Measurements from ENCODE around the gene PIP5KL1. TPM values are rescaled to one million over a fixed set of nuclear protein-coding genes. Genes with fewer than 3 reads are reported as not detected.

PIP5KL1 gene
- total RNA-seq, 1 donor from 2014 or later = not detected

DNA sequence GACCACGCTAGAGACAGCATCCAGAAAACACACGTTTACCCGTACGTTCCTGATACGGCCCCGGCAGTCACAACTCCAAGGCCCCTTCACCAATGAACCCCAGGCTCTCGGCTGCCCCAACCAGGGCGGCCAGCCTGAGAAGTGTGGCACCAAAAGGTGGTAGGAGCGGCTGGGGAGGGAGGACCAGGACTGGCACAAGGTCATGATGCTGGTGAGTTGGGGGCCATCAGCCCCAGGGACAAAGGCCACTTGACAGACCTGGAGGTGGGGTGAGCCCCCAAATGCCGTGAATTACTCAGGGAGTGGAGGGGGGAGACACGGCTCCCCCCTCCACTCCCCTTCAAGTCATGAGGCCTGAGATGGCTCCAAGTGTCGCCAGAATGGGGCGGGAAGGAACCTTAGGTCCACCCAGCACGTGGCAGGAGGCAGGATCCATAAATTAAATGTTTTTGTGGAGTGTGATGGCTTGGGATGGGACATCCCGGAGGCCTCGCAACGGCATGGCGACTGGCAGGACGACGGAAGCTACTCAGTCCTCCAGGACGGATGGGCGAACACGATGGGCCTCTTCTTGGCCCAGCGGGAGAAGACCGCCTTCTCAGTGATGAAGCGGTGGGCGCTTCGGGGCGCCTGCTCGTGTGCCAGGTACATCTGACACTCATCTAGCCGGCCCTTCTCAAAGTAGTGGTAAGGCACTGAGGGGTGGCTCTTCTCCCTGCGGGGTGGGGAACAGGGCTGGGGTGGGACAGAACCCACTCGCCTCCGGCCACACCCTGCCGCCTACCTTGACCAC lies 22.5 kb downstream of the PIP5KL1 start:
- Histone ChIP-seq H3K36me3 (peaks cover 32 to 39% of the 10 kb centered on the region in 2 donors), H3K27me3 (no peaks in the 10 kb centered on the region), H3K27ac (peak overlapping the region; percentile 17 to 86), H3K4me1 (peaks cover 19 to 40% of the 10 kb centered on the region in 2 donors), H3K4me3 (no peak overlapping the region), H3K9me3 (no peaks in the 10 kb centered on the region)
- no peak for DNase-seq (ENCODE audit: low spot score in 2 of 2)
- TF ChIP-seq, protein P1, sequence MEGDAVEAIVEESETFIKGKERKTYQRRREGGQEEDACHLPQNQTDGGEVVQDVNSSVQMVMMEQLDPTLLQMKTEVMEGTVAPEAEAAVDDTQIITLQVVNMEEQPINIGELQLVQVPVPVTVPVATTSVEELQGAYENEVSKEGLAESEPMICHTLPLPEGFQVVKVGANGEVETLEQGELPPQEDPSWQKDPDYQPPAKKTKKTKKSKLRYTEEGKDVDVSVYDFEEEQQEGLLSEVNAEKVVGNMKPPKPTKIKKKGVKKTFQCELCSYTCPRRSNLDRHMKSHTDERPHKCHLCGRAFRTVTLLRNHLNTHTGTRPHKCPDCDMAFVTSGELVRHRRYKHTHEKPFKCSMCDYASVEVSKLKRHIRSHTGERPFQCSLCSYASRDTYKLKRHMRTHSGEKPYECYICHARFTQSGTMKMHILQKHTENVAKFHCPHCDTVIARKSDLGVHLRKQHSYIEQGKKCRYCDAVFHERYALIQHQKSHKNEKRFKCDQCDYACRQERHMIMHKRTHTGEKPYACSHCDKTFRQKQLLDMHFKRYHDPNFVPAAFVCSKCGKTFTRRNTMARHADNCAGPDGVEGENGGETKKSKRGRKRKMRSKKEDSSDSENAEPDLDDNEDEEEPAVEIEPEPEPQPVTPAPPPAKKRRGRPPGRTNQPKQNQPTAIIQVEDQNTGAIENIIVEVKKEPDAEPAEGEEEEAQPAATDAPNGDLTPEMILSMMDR (IDR thresholded peaks at IDR 0.05) = no peak
- intact Hi-C loops (cut with DNase I) = no loop called here

DNA sequence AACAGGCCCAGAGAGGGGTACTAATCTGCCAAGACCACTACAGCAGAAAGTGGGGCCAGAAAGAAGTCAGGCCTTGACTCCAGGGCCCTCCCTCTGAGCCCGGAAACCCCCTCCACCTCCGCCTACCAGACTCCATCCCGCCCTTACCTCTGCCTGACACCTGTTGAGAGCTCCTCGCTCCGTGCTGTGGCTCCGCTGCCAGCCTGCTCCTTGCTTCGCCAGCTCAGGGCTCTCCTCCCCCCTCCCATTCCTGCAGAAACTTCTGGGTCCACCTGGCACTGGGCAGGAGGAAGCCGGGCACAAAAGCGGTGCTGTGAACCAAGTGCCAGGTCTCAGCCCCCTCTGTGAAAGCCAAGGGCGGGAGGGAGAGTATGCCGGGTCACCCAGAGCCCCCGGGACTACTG lies 24.8 kb downstream of the PIP5KL1 start:
- Histone ChIP-seq H3K27me3 (no peaks in the 10 kb centered on the region), H3K4me1 (peaks cover 19 to 44% of the 10 kb centered on the region in 2 donors), H3K36me3 (peaks cover 16 to 19% of the 10 kb centered on the region in 2 donors), H3K9me3 (no peaks in the 10 kb centered on the region), H3K27ac (peak overlapping the region; percentile 86 to 88), H3K4me3 (peak overlapping the region; percentile 8 to 12)
- intact Hi-C loops (cut with DNase I) = no loop called here
- no peak for DNase-seq (ENCODE audit: low spot score in 2 of 2)
- TF ChIP-seq, protein P1 (IDR thresholded peaks at IDR 0.05) = no peak

DNA sequence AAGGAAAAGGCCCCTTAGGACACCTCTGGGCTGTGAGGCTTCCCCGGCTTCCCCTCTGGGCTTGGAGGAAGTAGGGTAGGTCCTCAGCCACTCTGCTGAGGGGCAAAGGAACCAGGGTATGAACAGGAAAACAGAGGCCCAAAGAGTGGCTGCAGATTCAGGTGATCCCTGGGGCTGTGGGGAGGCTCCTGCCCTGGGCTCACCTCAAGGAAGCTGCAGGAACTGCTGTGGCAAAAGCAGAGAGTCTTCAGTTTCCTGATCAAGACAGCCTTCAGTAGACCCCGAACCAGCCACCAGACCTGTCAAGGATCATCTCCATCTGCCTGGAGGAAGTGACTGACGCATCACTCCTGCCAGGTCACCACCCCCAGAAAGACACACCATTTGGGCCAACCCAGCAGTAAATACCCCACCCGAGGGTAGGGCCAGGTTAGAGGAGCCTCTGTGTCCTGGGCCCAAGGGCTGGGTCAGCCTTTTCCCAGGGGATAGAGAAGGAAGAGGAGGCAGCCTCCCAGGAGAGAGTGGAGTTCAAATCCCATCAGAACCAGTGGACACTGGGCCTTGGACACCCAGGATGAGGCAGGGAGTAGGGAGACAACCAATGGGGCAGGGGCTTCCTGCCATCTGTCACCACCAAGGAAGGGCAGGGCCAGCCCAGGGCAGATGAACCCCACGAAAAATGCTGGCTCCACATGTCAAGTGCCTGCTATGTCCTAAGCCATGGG lies 25.4 kb downstream of the PIP5KL1 start:
- Histone ChIP-seq H3K4me1 (peaks cover 19 to 48% of the 10 kb centered on the region in 2 donors), H3K27ac (peak overlapping the region; percentile 86 to 88), H3K4me3 (peak overlapping the region in 1 of 2 donors; percentile 31), H3K36me3 (peaks cover 11 to 12% of the 10 kb centered on the region in 2 donors), H3K27me3 (no peaks in the 10 kb centered on the region), H3K9me3 (no peaks in the 10 kb centered on the region)
- intact Hi-C loops (cut with DNase I) = no loop called here
- DNase-seq (ENCODE audit: low spot score in 2 of 2) = no peak
- TF ChIP-seq, protein P1 (IDR thresholded peaks at IDR 0.05) = no peak

DNA sequence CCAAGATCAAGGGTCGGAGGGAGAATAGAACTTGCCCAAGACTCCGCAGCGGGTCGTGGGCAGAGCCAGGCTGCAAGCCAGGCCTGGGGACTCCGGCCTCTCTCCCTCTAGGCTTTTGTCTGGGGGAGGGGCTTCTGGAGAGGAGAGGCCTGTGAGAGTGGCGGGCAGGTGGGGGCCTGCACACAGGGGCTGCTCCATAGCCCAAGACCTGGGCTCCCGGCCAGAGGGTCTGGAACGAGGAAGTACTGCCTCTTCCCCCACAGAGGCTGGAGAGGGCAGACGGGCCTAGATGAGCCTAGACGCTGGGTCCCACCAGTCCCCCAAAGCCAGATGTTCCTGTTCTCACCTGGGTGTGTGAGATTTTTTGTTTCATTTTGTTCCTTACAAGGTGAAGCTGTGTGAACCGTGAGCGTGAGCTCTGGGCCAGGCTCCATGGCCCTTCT lies 26.0 kb downstream of the PIP5KL1 start:
- H3K4me3 ChIP-seq = peak overlapping the region in 1 of 2 donors; percentile 31
- H3K27ac ChIP-seq = peak overlapping the region; percentile 86 to 88
- H3K9me3 ChIP-seq = no peaks in the 10 kb centered on the region
- H3K27me3 ChIP-seq = no peaks in the 10 kb centered on the region
- H3K4me1 ChIP-seq = peaks cover 24 to 53% of the 10 kb centered on the region in 2 donors
- no peak for DNase-seq (ENCODE audit: low spot score in 2 of 2)
- intact Hi-C loops (cut with DNase I) = no loop called here
- TF ChIP-seq, protein P1 (IDR thresholded peaks at IDR 0.05) = no peak
- peaks cover 9 to 11% of the 10 kb centered on the region in 2 donors for H3K36me3 ChIP-seq

DNA sequence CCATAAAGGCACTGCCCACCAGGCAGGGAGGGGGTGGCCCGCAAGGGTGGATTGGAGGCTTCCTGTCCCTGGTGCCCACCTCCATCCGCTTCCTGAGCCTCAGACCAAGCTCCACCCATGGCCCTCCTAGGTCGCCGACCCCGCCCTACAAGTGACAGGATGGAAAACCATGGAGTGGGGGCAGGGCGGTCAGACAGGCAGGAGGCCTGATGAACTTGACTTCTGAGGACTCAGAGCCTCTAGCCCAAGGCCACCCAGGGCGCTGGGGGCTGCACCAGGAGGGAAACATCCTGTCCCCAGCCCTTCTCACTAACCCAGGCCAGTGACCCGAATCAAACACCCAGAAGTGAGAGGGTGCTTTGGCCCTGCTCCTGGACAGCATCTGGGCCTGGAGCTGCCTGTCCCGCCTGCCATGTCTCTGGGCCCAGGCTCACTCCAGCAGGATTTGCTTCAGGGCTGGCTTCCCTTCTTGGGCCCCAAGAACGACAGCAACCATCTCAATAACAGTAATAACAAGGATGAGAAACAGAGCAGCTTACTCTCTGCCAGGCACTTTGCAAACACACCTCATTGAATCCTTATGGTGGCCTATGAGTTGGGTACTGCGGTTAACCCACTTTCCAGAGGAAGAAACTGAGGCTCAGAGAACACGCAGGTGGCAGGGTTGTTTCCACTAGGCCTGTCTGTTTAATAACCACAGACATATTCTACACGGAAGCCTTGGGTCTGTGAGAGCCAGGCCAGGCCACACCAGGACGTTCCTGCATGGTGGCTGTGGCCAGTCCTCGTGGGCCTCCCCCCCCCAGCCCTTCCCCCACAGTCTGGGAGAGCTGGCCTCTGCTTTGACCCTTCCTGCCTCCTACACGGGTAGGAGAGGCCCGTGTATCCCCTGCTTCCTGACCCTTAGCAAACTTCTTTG lies 26.8 kb downstream of the PIP5KL1 start:
- TF ChIP-seq, protein P1 (IDR thresholded peaks at IDR 0.05) = no peak
- H3K27ac ChIP-seq = peak overlapping the region; percentile 86 to 88
- H3K36me3 ChIP-seq = peaks cover 8% of the 10 kb centered on the region in 2 donors
- H3K4me3 ChIP-seq = peak overlapping the region in 1 of 2 donors; percentile 31
- peaks cover 24 to 53% of the 10 kb centered on the region in 2 donors for H3K4me1 ChIP-seq
- H3K27me3 ChIP-seq = no peaks in the 10 kb centered on the region
- peak; percentile 55 to 89 for DNase-seq (ENCODE audit: low spot score in 2 of 2)
- H3K9me3 ChIP-seq = no peaks in the 10 kb centered on the region
- intact Hi-C loops (cut with DNase I) = loop anchor here (2.0 kb wide), 1 partner anchor 73 kb away; no protein-coding TSS in a partner anchor
